IMR-90 (cell line): Measurements from ENCODE around the gene PDE6H. TPM values are rescaled to one million over a fixed set of nuclear protein-coding genes. Genes with fewer than 3 reads are reported as not detected.

Source experiments
- ATAC-seq: fragments of 200-7000 bp; cut with Tn5 transposase; 2 replicates; pipeline ENCODE4 v1.9.1; 2020; ENCODE audit warnings: low read depth, mild to moderate bottlenecking, moderate library complexity
- BruUV-seq: library from RNA; stranded (reverse); fragments of 400-500 nt; replicated peaks from 2 replicates; lab custom pipeline; 2021; lab: Mats Ljungman, UMichigan
- CTCF ChIA-PET: fragments of 300-600 bp; formaldehyde crosslinking; extraction: SDS; loops from one replicate; lab custom pipeline; 2021; ENCODE audit warnings: antibody characterized with exemption; lab: Yijun Ruan, JAX
- POLR2A ChIA-PET: fragments of 300-600 bp; sonication (Branson Sonifier 250); formaldehyde crosslinking; loops from one replicate; lab custom pipeline; 2022; ENCODE audit warnings: antibody characterized with exemption; ENCODE audit not compliant: unreplicated experiment; lab: Charles Lee
- DNase-seq: peaks from one replicate; pipeline ENCODE4 v3.0.0; 2013
- H2AFZ ChIP-seq: replicated peaks from 2 replicates; pipeline ENCODE3; 2013; ENCODE audit warnings: low read length, mild to moderate bottlenecking; ENCODE audit not compliant: poor library complexity
- H2AK5ac ChIP-seq: 2 replicates; pipeline ENCODE4 v1.6.1; 2013; ENCODE audit warnings: low read depth, low read length, inconsistent platforms
- H2AK9ac ChIP-seq: replicated peaks from 2 replicates; pipeline ENCODE3; 2013; ENCODE audit warnings: mild to moderate bottlenecking, low read depth, low read length, moderate library complexity; ENCODE audit not compliant: poor library complexity
- H2BK120ac ChIP-seq: 2 replicates; pipeline ENCODE4 v1.6.1; 2013; ENCODE audit warnings: low read depth, low read length, inconsistent platforms
- H2BK15ac ChIP-seq: 3 replicates; pipeline ENCODE4 v1.6.1; 2013; ENCODE audit warnings: low read depth, low read length, inconsistent platforms
- H2BK20ac ChIP-seq: 2 replicates; pipeline ENCODE4 v1.6.1; 2013; ENCODE audit warnings: low read depth, mild to moderate bottlenecking, inconsistent platforms, low read length, moderate library complexity
- H2BK5ac ChIP-seq: 2 replicates; pipeline ENCODE4 v1.6.1; 2013; ENCODE audit warnings: mild to moderate bottlenecking, low read depth, low read length, inconsistent platforms; ENCODE audit not compliant: poor library complexity, severe bottlenecking
- H3K14ac ChIP-seq: replicated peaks from 2 replicates; pipeline ENCODE4 v1.6.1; 2013; ENCODE audit warnings: low read depth, low read length, inconsistent platforms
- H3K18ac ChIP-seq: 2 replicates; pipeline ENCODE4 v1.6.1; 2013; ENCODE audit warnings: low read depth, low read length, control low read depth
- H3K23ac ChIP-seq: 2 replicates; pipeline ENCODE4 v1.6.1; 2013; ENCODE audit warnings: low read depth, low read length, inconsistent platforms
- H3K27ac ChIP-seq: 2 replicates; pipeline ENCODE4 v1.5.1; 2013; ENCODE audit warnings: mild to moderate bottlenecking, control low read depth, low read length; ENCODE audit not compliant: insufficient read depth
- H3K27me3 ChIP-seq: 2 replicates; pipeline ENCODE4 v1.6.1; 2013; ENCODE audit warnings: low read length; ENCODE audit not compliant: control insufficient read depth, insufficient read depth
- H3K36me3 ChIP-seq: 2 replicates; pipeline ENCODE4 v1.6.1; 2013; ENCODE audit warnings: low read length, mixed read lengths; ENCODE audit not compliant: control insufficient read depth, insufficient read depth
- H3K4ac ChIP-seq: 2 replicates; pipeline ENCODE4 v1.6.1; 2013; ENCODE audit warnings: low read depth, low read length, inconsistent platforms
- H3K4me1 ChIP-seq: 2 replicates; pipeline ENCODE4 v1.6.1; 2013; ENCODE audit warnings: low read length, mixed read lengths; ENCODE audit not compliant: control insufficient read depth, insufficient read depth
- H3K4me2 ChIP-seq: 2 replicates; pipeline ENCODE4 v1.6.1; 2013; ENCODE audit warnings: low read depth, mild to moderate bottlenecking, control low read depth, low read length, moderate library complexity
- H3K4me3 ChIP-seq: 2 replicates; pipeline ENCODE4 v1.5.1; 2013; ENCODE audit warnings: low read depth, mild to moderate bottlenecking, control low read depth, low read length, moderate library complexity; ENCODE audit not compliant: insufficient read depth
- H3K56ac ChIP-seq: 2 replicates; pipeline ENCODE4 v1.6.1; 2013; ENCODE audit warnings: low read length, inconsistent platforms; ENCODE audit not compliant: insufficient read depth; ENCODE audit errors: extremely low read depth
- H3K79me1 ChIP-seq, 2 experiments: 2 replicates each; pipeline ENCODE4 v1.6.1; 2013; ENCODE audit warnings: low read length in 2 of 2, inconsistent platforms in 1 of 2, low read depth in 1 of 2
- H3K9ac ChIP-seq: 2 replicates; pipeline ENCODE4 v1.6.1; 2013; ENCODE audit warnings: low read depth, low read length, control low read depth
- H3K9me1 ChIP-seq: 2 replicates; pipeline ENCODE4 v1.6.1; 2013; ENCODE audit warnings: low read length, inconsistent platforms; ENCODE audit not compliant: insufficient read depth
- H3K9me3 ChIP-seq: 2 replicates; pipeline ENCODE4 v1.6.1; 2013; ENCODE audit warnings: low read length; ENCODE audit not compliant: control insufficient read depth, insufficient read depth
- H4K20me1 ChIP-seq: 2 replicates; pipeline ENCODE4 v1.6.1; 2013; ENCODE audit warnings: low read length, inconsistent platforms; ENCODE audit not compliant: insufficient read depth
- H4K5ac ChIP-seq: 2 replicates; pipeline ENCODE4 v1.6.1; 2013; ENCODE audit warnings: mild to moderate bottlenecking, low read depth, low read length, control low read depth
- H4K8ac ChIP-seq, 2 experiments: 2 replicates each; pipeline ENCODE4 v1.6.1; 2013; ENCODE audit warnings: low read depth in 2 of 2, low read length in 2 of 2, control low read depth in 1 of 2, inconsistent platforms in 1 of 2
- H4K91ac ChIP-seq: 2 replicates; pipeline ENCODE4 v1.6.1; 2013; ENCODE audit warnings: low read depth, low read length, inconsistent platforms; ENCODE audit not compliant: insufficient read depth
- BHLHE40 ChIP-seq: fragments of 150-350 bp; IDR thresholded peaks from 2 replicates; pipeline ENCODE4 v1.6.1; 2016; ENCODE audit warnings: mild to moderate bottlenecking, low read depth, low read length
- CEBPB ChIP-seq: IDR thresholded peaks from 2 replicates; pipeline ENCODE4 v1.6.1; 2012; ENCODE audit warnings: low read depth, low read length, improper control_type of control experiment
- CHD1 ChIP-seq: IDR thresholded peaks from 2 replicates; pipeline ENCODE4 v1.6.1; 2012; ENCODE audit warnings: low read depth, low read length, improper control_type of control experiment
- CTCF ChIP-seq: conservative IDR thresholded peaks from 2 replicates; pipeline ENCODE4 v1.5.1; 2012; ENCODE audit warnings: mild to moderate bottlenecking, low read depth, low read length, improper control_type of control experiment
- ELK1 ChIP-seq: fragments of 150-350 bp; IDR thresholded peaks from 2 replicates; pipeline ENCODE4 v1.6.1; 2016; ENCODE audit warnings: low read depth, mild to moderate bottlenecking, low read length, moderate library complexity, borderline replicate concordance
- FOS ChIP-seq: fragments of 150-350 bp; IDR thresholded peaks from 2 replicates; pipeline ENCODE4 v1.6.1; 2016; ENCODE audit warnings: low read depth, low read length
- MAFK ChIP-seq: IDR thresholded peaks from 2 replicates; pipeline ENCODE4 v1.6.1; 2012; ENCODE audit warnings: low read depth, low read length, improper control_type of control experiment
- MAZ ChIP-seq: IDR thresholded peaks from 2 replicates; pipeline ENCODE4 v1.6.1; 2012; ENCODE audit warnings: low read depth, mild to moderate bottlenecking, low read length, improper control_type of control experiment, moderate library complexity, borderline replicate concordance
- MXI1 ChIP-seq: IDR thresholded peaks from 2 replicates; pipeline ENCODE4 v1.6.1; 2012; ENCODE audit warnings: low read depth, mild to moderate bottlenecking, low read length, moderate library complexity, borderline replicate concordance
- NFE2L2 ChIP-seq: fragments of 150-350 bp; IDR thresholded peaks from 2 replicates; pipeline ENCODE4 v1.6.1; 2016; ENCODE audit warnings: low read depth, mild to moderate bottlenecking, low read length
- POLR2A ChIP-seq: IDR thresholded peaks from 2 replicates; pipeline ENCODE4 v1.6.1; 2012; ENCODE audit warnings: mild to moderate bottlenecking, low read depth, low read length
- RAD21 ChIP-seq: IDR thresholded peaks from 2 replicates; pipeline ENCODE4 v1.6.1; 2012; ENCODE audit warnings: low read length, improper control_type of control experiment
- RCOR1 ChIP-seq: IDR thresholded peaks from 2 replicates; pipeline ENCODE4 v1.6.1; 2012; ENCODE audit warnings: mild to moderate bottlenecking, low read length, improper control_type of control experiment; ENCODE audit not compliant: insufficient replicate concordance
- RFX5 ChIP-seq: IDR thresholded peaks from 2 replicates; pipeline ENCODE4 v1.8.0; 2012; ENCODE audit warnings: low read depth, mild to moderate bottlenecking, low read length, moderate library complexity
- SMC3 ChIP-seq: fragments of 150-350 bp; IDR thresholded peaks from 2 replicates; pipeline ENCODE4 v1.6.1; 2016; ENCODE audit warnings: low read depth, mild to moderate bottlenecking, antibody characterized with exemption, low read length, moderate library complexity
- WGBS, 2 experiments: methylation state at CpG; one replicate each; pipeline versions ENCODE4 v1.1.5 to v1.1.7; 2013; ENCODE audit warnings: missing lambda C conversion rate in 2 of 2; ENCODE audit not compliant: insufficient read length in 1 of 2; ENCODE audit errors: extremely low coverage in 2 of 2; 5-methylcytosine and 5-hydroxymethylcytosine counted together
- dilution Hi-C: fragments of 300-500 bp; cut with HindIII; formaldehyde crosslinking; loops from one replicate; pipeline ENCODE4 v1.14.3; 2018; ENCODE audit warnings: low sequenced_read_pairs; ENCODE audit not compliant: unreplicated experiment
- in situ Hi-C: fragments of 300-500 bp; cut with MboI; formaldehyde crosslinking; loops from 3 replicates; pipeline ENCODE4 v1.14.3; 2019; ENCODE audit warnings: low sequenced_read_pairs, inconsistent platforms, mixed read lengths
- intact Hi-C: fragments of 100-400 bp; cut with micrococcal nuclease; formaldehyde crosslinking; loops from 2 replicates; pipeline ENCODE4 v1.10.0; 2022
- polyA plus RNA-seq, 3 experiments: library from polyadenylated mRNA; depleted of rRNA; stranded (reverse); fragments of >200 nt; gene quantifications; 2 replicates each; pipeline ENCODE4 v1.2.3, GENCODE V29; 2012; ENCODE audit warnings: low replicate concordance in 1 of 3
- total RNA-seq: library from RNA; depleted of rRNA; stranded (reverse); fragments of >200 nt; gene quantifications from 2 replicates; pipeline ENCODE4 v1.2.3, GENCODE V29; 2012

The PDE6H gene
- total and polyA plus RNA-seq, 2 of the 4 experiments (the other 2 are of a cell fraction) = not detected

GRCh38 chr12:14968478-14968877 is 4.4 kb upstream of the PDE6H start:
- Histone ChIP-seq H2BK5ac (no peak overlapping the region), H3K4me2 (no peak overlapping the region), H2AK9ac (no peak overlapping the region), H3K18ac (no peak overlapping the region), H3K56ac (no peak overlapping the region), H4K91ac (no peak overlapping the region), H2BK20ac (no peak overlapping the region), H3K9me1 (no peaks in the 10 kb centered on the region), H3K23ac (no peak overlapping the region), H3K9ac (no peak overlapping the region), H2AK5ac (no peak overlapping the region), H4K5ac (no peak overlapping the region), H3K36me3 (no peaks in the 10 kb centered on the region), H3K4ac (no peak overlapping the region), H4K20me1 (no peaks in the 10 kb centered on the region), H3K9me3 (no peaks in the 10 kb centered on the region), H3K27me3 (no peaks in the 10 kb centered on the region), H4K8ac (no peak overlapping the region), H2BK120ac (no peak overlapping the region), H3K79me1 (no peaks in the 10 kb centered on the region), H3K14ac (no peak overlapping the region), H2AFZ (no peak overlapping the region), H3K4me3 (no peak overlapping the region), H3K4me1 (no peaks in the 10 kb centered on the region; the same call in 1 of the 2 replicates), H2BK15ac (no peak overlapping the region), H3K27ac (no peak overlapping the region)
- TF ChIP-seq MAZ (no peak), CTCF (no peak), BHLHE40 (no peak), NFE2L2 (no peak), RAD21 (no peak), ELK1 (no peak), RCOR1 (no peak), CHD1 (no peak), SMC3 (no peak), MAFK (no peak), FOS (no peak), POLR2A (no peak), CEBPB (no peak), RFX5 (no peak), MXI1 (no peak)
- no CpG with 5 or more reads among the region's 3 CpGs for WGBS, 2 experiments
- in situ Hi-C loops = no loop called here
- no TSS peak for BruUV-seq
- DNase-seq = no peak
- ChIA-PET POLR2A (no interaction called here), CTCF (no interaction called here)
- no peak for ATAC-seq
- intact Hi-C loops = no loop called here
- dilution Hi-C loops = no loop called here
